SK-MEL-5 (cell line): ENCODE data around the gene RPP25L. TPM values are rescaled to one million over a fixed set of nuclear protein-coding genes. Genes with fewer than 3 reads are reported as not detected.

Experiments
- DNase-seq: peaks from one replicate; pipeline ENCODE4 v3.0.0-alpha.2; 2016; ENCODE audit warnings: low read depth, low spot score
- in situ Hi-C: cut with HindIII; loops from 2 replicates; pipeline ENCODE4 v1.10.0; 2016; ENCODE audit warnings: low sequenced_read_pairs, high pct_unique_total_duplicates, low pct_unique_long_range_greater_than_20kb
- total RNA-seq: library from RNA; depleted of rRNA; stranded (reverse); fragments of >200 nt; shearing (Covaris generic); gene quantifications from 2 replicates; pipeline ENCODE4 v1.2.3, GENCODE V29; 2014

Gene RPP25L
- total RNA-seq, 1 experiment from 2014 or later = 35.7 TPM

- in situ Hi-C loops = no loop called here
- no peak for DNase-seq
These were observed 12.7 kb upstream of the RPP25L start for GRCh38 chr9:34624475-34625185.

GRCh38 chr9:34623374-34624235, 11.7 kb upstream of the RPP25L start:
- in situ Hi-C loops = no loop called here
- DNase-seq = no peak

DNA sequence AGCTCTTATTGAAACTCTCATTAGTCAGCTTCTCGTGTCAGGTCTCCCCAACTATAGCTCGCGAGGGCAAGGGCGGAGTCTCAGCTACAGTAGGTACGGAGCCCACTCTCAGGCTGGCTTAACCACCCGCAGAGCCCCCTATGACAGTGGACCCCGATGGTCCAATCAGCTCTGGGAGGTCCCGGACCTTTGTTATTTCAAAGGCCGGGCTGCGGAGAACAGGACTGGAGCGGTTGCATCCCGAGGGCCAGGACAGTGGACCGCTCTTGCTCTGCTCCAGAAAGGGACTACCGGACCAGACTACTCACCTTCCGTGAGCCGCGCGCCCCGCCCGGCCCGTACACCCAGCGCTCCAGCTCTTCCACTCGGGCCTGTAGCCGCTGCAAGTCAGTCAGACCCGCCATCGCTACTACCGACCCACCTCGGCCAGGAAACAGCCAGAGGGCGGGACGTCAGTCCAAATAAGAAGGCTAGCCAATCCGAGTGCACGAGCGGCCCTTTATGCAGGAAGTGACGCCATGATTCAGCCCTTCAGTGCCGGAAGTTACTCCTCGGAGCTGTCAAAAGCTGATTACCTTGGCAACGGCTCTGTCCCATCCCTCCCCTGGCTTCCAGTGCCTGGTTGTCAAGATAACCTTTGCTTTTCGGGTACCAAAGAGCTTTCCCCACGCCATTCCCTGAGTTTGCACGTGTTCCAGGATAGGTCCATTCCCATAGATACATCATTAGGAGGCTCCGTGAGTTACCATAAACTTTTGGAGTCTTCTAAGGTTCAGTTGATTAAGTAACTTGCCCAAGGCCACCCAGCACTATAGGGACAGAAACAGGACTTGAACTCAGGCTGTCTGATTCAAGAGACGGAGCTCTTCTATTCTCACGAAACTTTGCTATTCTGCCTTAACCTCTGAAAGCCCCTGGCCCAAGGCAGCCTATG, 8.4 kb upstream of the RPP25L start, which contains the start of gene DCTN3:
Gene DCTN3 (minus strand): TSS at position 435 of the 934 bp plus-strand sequence. CDS start 31 bp downstream, at position 404.
- in situ Hi-C loops = no loop called here
- DNase-seq = peak; percentile 94

- no peak for DNase-seq
- in situ Hi-C loops = no loop called here
These were observed 3.2 kb upstream of the RPP25L start for GRCh38 chr9:34615132-34615531.

- in situ Hi-C loops = no loop called here
- peak; percentile 79 for DNase-seq
These were observed 992 bp upstream of the RPP25L start for GRCh38 chr9:34612788-34613390.

- in situ Hi-C loops = no loop called here
These were observed 566 bp downstream of the RPP25L start for GRCh38 chr9:34611251-34611810.

GRCh38 chr9:34610434-34611206, 1.3 kb downstream of the RPP25L start:
- in situ Hi-C loops = no loop called here
- no peak for DNase-seq

More at GRCh38 chr9:34611251-34611810, 566 bp downstream of the RPP25L start:
- DNase-seq = no peak

- in situ Hi-C loops = no loop called here
- DNase-seq = no peak
These were observed 4.6 kb downstream of the RPP25L start for GRCh38 chr9:34607331-34607730.

DNA sequence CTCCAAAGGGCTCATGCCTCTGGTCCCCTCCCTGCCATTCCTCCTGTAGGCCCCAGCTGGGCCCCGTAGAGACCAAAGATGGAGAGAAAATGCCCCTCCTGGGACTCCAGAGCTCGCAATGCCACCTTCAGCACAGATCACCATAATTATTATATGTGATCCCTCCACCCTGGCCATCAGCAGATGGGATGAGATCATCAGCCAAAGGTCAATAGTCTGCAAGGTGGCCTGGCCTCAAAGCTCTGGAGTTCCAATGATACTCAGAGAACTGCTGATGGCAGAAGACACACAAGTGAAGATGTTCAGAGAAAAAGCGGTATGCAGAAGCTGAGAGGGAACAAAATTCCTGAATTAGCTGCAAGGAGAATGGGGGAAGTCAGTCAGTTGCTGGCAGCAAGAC, 5.0 kb downstream of the RPP25L start:
- DNase-seq = no peak
- in situ Hi-C loops = no loop called here

DNA sequence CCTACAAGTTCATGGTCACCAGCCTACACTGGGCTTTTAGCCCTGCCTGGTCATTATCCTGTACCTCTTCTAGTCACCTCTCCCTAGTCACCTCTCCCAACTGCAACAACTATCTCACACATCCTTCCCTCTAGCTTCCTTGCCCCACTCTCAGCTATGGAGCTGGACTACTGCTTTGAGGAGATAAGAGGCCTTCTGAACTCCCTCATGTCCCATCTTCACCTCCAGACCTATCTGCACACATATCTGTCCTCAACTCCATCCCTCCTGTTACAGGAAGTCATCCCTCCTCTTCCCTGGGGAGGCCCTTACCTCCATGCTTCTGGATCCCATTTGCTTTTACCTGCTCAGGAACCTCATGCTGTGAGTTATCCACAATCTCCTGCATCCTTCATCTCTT, 5.7 kb downstream of the RPP25L start:
- in situ Hi-C loops = no loop called here
- DNase-seq = no peak

- in situ Hi-C loops = no loop called here
These were observed 8.2 kb downstream of the RPP25L start for GRCh38 chr9:34603610-34604231.

DNA sequence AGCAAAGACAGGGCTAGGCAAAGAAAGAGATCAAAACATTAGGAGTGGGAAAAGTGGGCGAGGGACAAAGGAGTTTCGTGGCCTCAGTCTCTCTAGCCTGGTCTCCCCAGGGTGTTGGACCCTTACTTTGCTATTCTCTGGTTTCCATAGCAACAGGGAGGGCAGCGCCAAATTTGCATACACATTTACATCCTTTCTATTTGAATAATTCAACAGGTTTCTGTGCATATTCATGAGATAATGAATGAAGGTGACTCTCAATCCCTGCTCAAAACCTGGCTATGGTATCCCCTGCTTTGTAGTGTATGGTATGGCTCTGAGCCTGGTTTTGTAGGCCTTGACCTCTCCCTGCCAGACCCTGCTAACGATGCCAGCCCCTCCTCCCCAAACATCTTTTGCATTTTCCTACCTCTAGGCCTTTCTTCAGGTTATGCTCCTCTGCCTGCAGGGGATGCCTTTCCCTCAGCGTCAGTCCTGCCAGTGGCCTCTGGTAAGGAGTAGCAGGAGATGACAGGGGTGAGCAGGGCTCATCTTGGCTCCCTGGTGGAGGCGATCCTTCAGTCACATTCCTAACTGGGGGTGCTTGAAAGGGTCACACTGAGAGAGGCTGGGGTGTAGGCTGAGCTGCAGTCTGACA, 9.8 kb downstream of the RPP25L start:
- DNase-seq = no peak
- in situ Hi-C loops = no loop called here

More at GRCh38 chr9:34603610-34604231, 8.2 kb downstream of the RPP25L start:
- DNase-seq = peak; percentile 79

DNA sequence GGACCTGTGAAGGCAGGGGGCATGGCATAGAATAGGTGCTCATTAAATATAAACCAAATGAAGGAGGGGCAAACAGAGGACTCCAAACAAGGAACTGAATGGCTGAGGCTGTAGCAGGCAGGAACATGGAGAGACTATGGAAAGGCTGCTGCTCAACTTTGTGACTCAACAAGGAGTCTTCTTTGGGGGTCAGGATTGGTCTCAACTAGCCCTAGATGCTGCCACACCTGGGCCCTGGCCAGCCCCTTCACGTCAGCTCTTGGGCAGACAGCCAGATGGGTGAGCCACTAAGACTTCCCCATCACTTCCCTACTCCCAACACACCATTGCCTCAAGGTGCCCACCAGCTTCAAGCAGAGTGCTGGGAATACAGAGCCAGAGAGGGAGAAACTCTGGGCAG, 11.0 kb downstream of the RPP25L start:
- in situ Hi-C loops = no loop called here

GRCh38 chr9:34599546-34599945, 12.4 kb downstream of the RPP25L start:
- in situ Hi-C loops = no loop called here
- DNase-seq = no peak

More for the DNA sequence above, 11.0 kb downstream of the RPP25L start:
- DNase-seq = no peak

- no peak for DNase-seq
- in situ Hi-C loops = no loop called here
These were observed 17.7 kb downstream of the RPP25L start for GRCh38 chr9:34594177-34594576.
